Calu3 (cell line): ENCODE measurements around the gene AMER3. TPM values are rescaled to one million over a fixed set of nuclear protein-coding genes. Genes with fewer than 3 reads are reported as not detected.

ENCODE experiments used
- BruUV-seq: library from RNA; stranded (reverse); fragments of 400-500 nt; replicated peaks from 2 replicates; lab custom pipeline; 2021; lab: Mats Ljungman, UMichigan
- CTCF ChIA-PET: fragments of 300-600 bp; sonication (Branson Sonifier 250); formaldehyde crosslinking; loops from one replicate; lab custom pipeline; 2022; ENCODE audit warnings: antibody characterized with exemption; lab: Charles Lee
- DNase-seq: peaks from one replicate; pipeline ENCODE4 v3.0.0; 2022
- H3K27ac Mint-ChIP-seq: one replicate; pipeline ENCODE4 v1.8.0; 2022; ENCODE audit warnings: mixed read lengths; ENCODE audit not compliant: unreplicated experiment
- H3K27me3 Mint-ChIP-seq: one replicate; pipeline ENCODE4 v1.8.0; 2022; ENCODE audit warnings: mixed read lengths; ENCODE audit not compliant: unreplicated experiment
- H3K36me3 Mint-ChIP-seq: one replicate; pipeline ENCODE4 v1.8.0; 2022; ENCODE audit warnings: mild to moderate bottlenecking, moderate library complexity, mixed read lengths; ENCODE audit not compliant: insufficient read depth, unreplicated experiment
- H3K4me1 Mint-ChIP-seq: one replicate; pipeline ENCODE4 v1.8.0; 2022; ENCODE audit warnings: mild to moderate bottlenecking, low read depth, mixed read lengths; ENCODE audit not compliant: unreplicated experiment
- H3K4me3 Mint-ChIP-seq: one replicate; pipeline ENCODE4 v1.8.0; 2022; ENCODE audit warnings: mild to moderate bottlenecking, low read depth, moderate library complexity, mixed read lengths; ENCODE audit not compliant: unreplicated experiment
- H3K9me3 Mint-ChIP-seq: one replicate; pipeline ENCODE4 v1.8.0; 2022; ENCODE audit warnings: low read depth, mixed read lengths; ENCODE audit not compliant: unreplicated experiment
- CTCF ChIP-seq: fragments of 200-600 bp; IDR thresholded peaks from one replicate; pipeline ENCODE4 v1.8.0; 2022; ENCODE audit warnings: antibody characterized with exemption; ENCODE audit not compliant: unreplicated experiment
- intact Hi-C: fragments of 100-400 bp; cut with micrococcal nuclease; formaldehyde crosslinking; loops from one replicate; pipeline ENCODE4 v1.10.0; 2022; ENCODE audit not compliant: unreplicated experiment
- total RNA-seq: library from RNA; stranded (reverse); gene quantifications from 2 replicates; pipeline ENCODE4 v1.2.3, GENCODE V29; 2022

Gene AMER3
- total RNA-seq, 1 experiment from 2014 or later = not detected

- CTCF ChIA-PET = interaction anchor here (0.6 kb wide), 1 partner anchor 14 kb away, joined by 3 read pairs; no protein-coding TSS in a partner anchor
- Mint-ChIP-seq H3K27ac (no peak overlapping the region), H3K4me1 (peaks cover 21% of the 10 kb centered on the region), H3K4me3 (no peak overlapping the region), H3K9me3 (no peaks in the 10 kb centered on the region), H3K27me3 (no peaks in the 10 kb centered on the region), H3K36me3 (peaks cover 9% of the 10 kb centered on the region)
- no peak for DNase-seq
- BruUV-seq = no TSS peak
- no peak for TF ChIP-seq CTCF
- intact Hi-C loops = no loop called here
Observed at GRCh38 chr2:130807659-130808385, 52.5 kb downstream of the AMER3 start.

DNA sequence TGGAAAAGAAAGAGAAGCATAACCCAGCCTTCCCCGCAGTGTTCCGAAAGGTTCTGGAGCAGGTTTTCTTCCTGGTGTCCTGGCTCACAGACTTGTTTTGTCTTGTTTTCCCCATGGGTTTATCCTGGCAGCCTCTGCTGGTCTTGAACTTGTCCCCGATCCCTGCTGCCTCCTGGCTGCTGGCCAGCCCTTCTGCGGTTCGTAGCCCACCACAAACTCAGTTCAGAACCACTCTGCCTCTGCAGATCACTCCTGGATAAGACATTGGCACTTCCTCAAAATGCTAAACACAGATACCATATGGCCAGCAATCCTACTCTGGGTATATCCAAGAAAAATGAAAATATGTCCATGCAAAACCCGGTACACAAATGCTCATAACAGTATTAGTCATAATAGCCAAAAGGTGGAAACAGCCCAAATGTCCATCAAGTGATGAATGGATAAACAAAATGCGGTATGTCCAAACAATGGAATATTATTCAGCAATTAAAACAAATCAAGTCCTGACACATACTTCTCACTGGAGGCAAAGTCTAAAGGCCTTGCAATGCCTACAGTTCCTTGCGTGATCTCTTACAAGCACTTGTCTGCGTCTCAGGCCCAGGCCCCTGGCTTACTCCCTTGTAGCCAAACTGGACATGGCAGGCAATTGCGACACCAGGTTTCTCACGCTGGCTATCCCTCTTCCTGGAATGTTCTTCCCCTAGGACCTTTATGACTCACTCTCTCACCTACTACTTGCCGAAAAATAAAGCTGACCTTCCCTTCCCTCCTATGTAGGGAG is 53.3 kb downstream of the AMER3 start:
- TF ChIP-seq CTCF = no peak
- peak overlapping the region; percentile 53 for H3K27ac Mint-ChIP-seq

DNA sequence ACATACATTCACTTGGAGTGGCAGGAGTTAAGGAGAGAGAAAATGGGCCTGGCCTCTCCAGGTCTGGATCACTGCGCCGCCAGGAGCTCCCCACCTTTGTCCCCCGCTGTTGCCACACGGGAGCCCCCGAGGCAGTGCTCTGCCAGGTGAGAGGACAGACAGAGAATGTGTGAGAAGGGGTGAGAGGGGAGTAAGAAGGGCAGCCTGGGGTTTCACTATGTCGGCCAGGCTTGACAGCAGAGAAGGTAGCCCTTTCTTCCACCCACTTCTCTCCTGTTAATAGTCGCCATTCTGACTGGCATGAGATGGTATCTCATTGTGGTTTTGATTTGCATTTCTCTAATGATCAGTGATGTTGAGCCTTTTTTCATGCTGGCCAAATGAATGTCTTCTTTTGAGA is 55.1 kb downstream of the AMER3 start:
- Mint-ChIP-seq H3K9me3 (no peaks in the 10 kb centered on the region), H3K27me3 (no peaks in the 10 kb centered on the region), H3K4me3 (no peak overlapping the region), H3K4me1 (peaks cover 21% of the 10 kb centered on the region), H3K27ac (no peak overlapping the region), H3K36me3 (peaks cover 9% of the 10 kb centered on the region)
- TF ChIP-seq CTCF = no peak
- intact Hi-C loops = no loop called here
- DNase-seq = no peak
- CTCF ChIA-PET = no interaction called here
- no TSS peak for BruUV-seq

More for the DNA sequence above, 53.3 kb downstream of the AMER3 start:
- Mint-ChIP-seq H3K9me3 (no peaks in the 10 kb centered on the region), H3K4me3 (no peak overlapping the region), H3K36me3 (peaks cover 9% of the 10 kb centered on the region), H3K27me3 (no peaks in the 10 kb centered on the region), H3K4me1 (peaks cover 21% of the 10 kb centered on the region)
- CTCF ChIA-PET = interaction anchor here (0.8 kb wide), 1 partner anchor 684 kb away, joined by 3 read pairs; no protein-coding TSS in a partner anchor
- DNase-seq = peak; percentile 48
- intact Hi-C loops = no loop called here
- no TSS peak for BruUV-seq

- BruUV-seq = no TSS peak
- H3K4me1 Mint-ChIP-seq = peaks cover 15% of the 10 kb centered on the region
- TF ChIP-seq CTCF = no peak
- intact Hi-C loops = no loop called here
- no peaks in the 10 kb centered on the region for H3K9me3 Mint-ChIP-seq
- H3K36me3 Mint-ChIP-seq = peaks cover 6% of the 10 kb centered on the region
- H3K27me3 Mint-ChIP-seq = no peaks in the 10 kb centered on the region
- CTCF ChIA-PET = interaction anchor here (0.7 kb wide), 1 partner anchor 151 kb away, joined by 6 read pairs; no protein-coding TSS in a partner anchor
- H3K4me3 Mint-ChIP-seq = no peak overlapping the region
- no peak overlapping the region for H3K27ac Mint-ChIP-seq
- no peak for DNase-seq
Observed at GRCh38 chr2:130813722-130814121, 58.4 kb downstream of the AMER3 start.
